ENCODE measurements around the gene CCM2. TPM values are rescaled to one million over a fixed set of nuclear protein-coding genes. Genes with fewer than 3 reads are reported as not detected.

CCM2 gene
- total and polyA plus RNA-seq, 2 of the 8 experiments (the other 6 are each of a cell fraction or from before 2014, with no cell fraction given): 31.6 to 41.2 TPM

DNA sequence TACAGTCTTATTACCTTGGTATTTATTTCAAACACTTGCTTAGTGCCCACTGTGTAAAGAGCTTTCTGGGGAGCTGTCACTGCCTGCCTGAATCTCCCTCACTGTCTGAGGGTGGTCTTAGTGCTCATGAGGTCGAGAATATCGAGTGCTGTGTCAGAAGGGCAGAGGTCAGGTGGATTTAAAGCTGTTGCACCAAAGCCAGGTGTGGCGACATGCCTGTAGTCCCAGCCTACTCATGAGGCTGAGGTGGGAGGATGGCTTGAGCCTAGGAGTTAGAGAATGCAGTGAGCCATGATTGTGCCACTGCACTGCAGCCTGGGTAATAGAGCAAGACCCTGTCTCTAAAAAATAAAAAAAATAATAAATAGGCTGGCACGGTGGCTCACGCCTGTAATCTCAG, 20.9 kb downstream of the CCM2 start:
- H4K5ac ChIP-seq (ENCODE audit: insufficient read length, low read depth, low read length): no peak overlapping the region
- ChIA-PET CTCF (ENCODE audit: partially characterized antibody) (interaction anchor here (0.9 to 2.2 kb wide), 4 partner anchors 11 to 115 kb away, joined by 3 to 10 read pairs (median 4); no protein-coding TSS in a partner anchor), POLR2A (ENCODE audit: partially characterized antibody) (interaction anchor here (0.6 to 1.6 kb wide), 3 partner anchors 35 to 139 kb away, joined by 3 to 4 read pairs (median 4); no protein-coding TSS in a partner anchor)
- TF ChIP-seq SIRT6 (IDR thresholded peaks at IDR 0.05; ENCODE audit: low read length) (no peak), SP1 (IDR thresholded peaks at IDR 0.05; ENCODE audit: low read depth, low read length) (no peak), EGR1 (IDR thresholded peaks at IDR 0.05; ENCODE audit: borderline replicate concordance, low read depth, low read length) (no peak), SP4 (IDR thresholded peaks at IDR 0.05; ENCODE audit: low read length) (no peak), USF2 (IDR thresholded peaks at IDR 0.05; ENCODE audit: low read length) (no peak), YY1 (IDR thresholded peaks at IDR 0.05; ENCODE audit: low read depth, low read length) (no peak), CEBPB (IDR thresholded peaks at IDR 0.05; ENCODE audit: low read depth, low read length) (no peak), BCL11A (IDR thresholded peaks at IDR 0.05; ENCODE audit: low read depth in 2 of 2, low read length in 2 of 2) (no peak), SUZ12 (IDR thresholded peaks at IDR 0.05; ENCODE audit: low read length) (no peak)
- TF ChIP-seq, protein P1, sequence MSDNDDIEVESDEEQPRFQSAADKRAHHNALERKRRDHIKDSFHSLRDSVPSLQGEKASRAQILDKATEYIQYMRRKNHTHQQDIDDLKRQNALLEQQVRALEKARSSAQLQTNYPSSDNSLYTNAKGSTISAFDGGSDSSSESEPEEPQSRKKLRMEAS (IDR thresholded peaks at IDR 0.05): no peak
- H3K18ac ChIP-seq (ENCODE audit: extremely low read depth, low read length): no peak overlapping the region
- no peak overlapping the region for H4K8ac ChIP-seq (ENCODE audit: extremely low read depth, insufficient read depth, low read length)
- no peak overlapping the region for H2BK5ac ChIP-seq (ENCODE audit: low read depth, low read length)
- H4K20me1 ChIP-seq (replicated peaks in 1 of 2; ENCODE audit: control insufficient read depth in 1 of 2, insufficient read depth in 2 of 2, low read length in 2 of 2): peaks cover 3% of the 10 kb centered on the region in 2 experiments
- H3K36me3 ChIP-seq (ENCODE audit: control insufficient read depth in 2 of 4, insufficient read depth in 4 of 4, low read length in 3 of 4): no peaks in the 10 kb centered on the region; a peak in 2 of 8 replicates
- H3K14ac ChIP-seq (ENCODE audit: insufficient read length): no peak overlapping the region
- no peaks in the 10 kb centered on the region for H3K23me2 ChIP-seq (ENCODE audit: low read depth, low read length)
- H3K27me3 ChIP-seq (replicated peaks in 1 of 4; ENCODE audit: control insufficient read depth in 3 of 4, extremely low read depth in 1 of 4, insufficient read depth in 3 of 4, low read length in 3 of 4): no peaks in the 10 kb centered on the region
- no peak overlapping the region for H2BK15ac ChIP-seq (ENCODE audit: low read length)
- H3K9me3 ChIP-seq (ENCODE audit: insufficient read depth in 2 of 2, low read depth in 1 of 2, low read length in 1 of 2): peaks cover 0 to 7% of the 10 kb centered on the region in 2 experiments; a peak in 1 of 4 replicates
- no peak overlapping the region for H3K56ac ChIP-seq (replicated peaks; ENCODE audit: insufficient read length, low read depth, low read length)
- no peaks in the 10 kb centered on the region for H3K4me1 ChIP-seq (replicated peaks in 1 of 4; ENCODE audit: control insufficient read depth in 3 of 4, insufficient read depth in 4 of 4, low read length in 3 of 4)
- H2BK120ac ChIP-seq (replicated peaks; ENCODE audit: low read depth, low read length): no peak overlapping the region
- H3K79me2 ChIP-seq (ENCODE audit: control insufficient read depth in 1 of 2, insufficient read depth in 2 of 2, low read length in 2 of 2): peaks cover 0 to 16% of the 10 kb centered on the region in 2 experiments; a peak in 2 of 4 replicates
- DNase-seq (ENCODE audit: low read depth in 1 of 2, low spot score in 2 of 2): no peak
- no peak for FAIRE-seq
- H3K23ac ChIP-seq (ENCODE audit: insufficient read length): no peak overlapping the region
- no peak overlapping the region for H3K4ac ChIP-seq (replicated peaks; ENCODE audit: insufficient read length, low read depth, low read length)
- no peak overlapping the region for H2AFZ ChIP-seq (ENCODE audit: low read length)
- 93% methylated on average over 5 of the region's 5 CpGs; no CpG with 5 or more reads in 1 of the 2 experiments for WGBS, 2 experiments (ENCODE audit: extremely low coverage in 1 of 2, insufficient coverage in 1 of 2, insufficient read length in 1 of 2, insufficient replicate concordance in 2 of 2, low coverage in 1 of 2, low lambda C conversion rate in 2 of 2, missing lambda C conversion rate in 1 of 2)
- no peak overlapping the region for H3K27ac ChIP-seq (ENCODE audit: low read depth, low read length)
- no peak overlapping the region for H2BK20ac ChIP-seq (ENCODE audit: low read length)
- no peak overlapping the region for H3K4me2 ChIP-seq (ENCODE audit: insufficient read depth in 1 of 2, low read depth in 2 of 2, low read length in 2 of 2)
- H3K9ac ChIP-seq (replicated peaks in 1 of 4; ENCODE audit: extremely low read depth in 1 of 4, low read depth in 3 of 4, low read length in 3 of 4): no peak overlapping the region
- peaks cover 3% of the 10 kb centered on the region for H3K79me1 ChIP-seq (ENCODE audit: low read depth, low read length)
- no peak overlapping the region for H4K91ac ChIP-seq (replicated peaks; ENCODE audit: insufficient read length, low read length)
- no peak overlapping the region for H3K4me3 ChIP-seq (ENCODE audit: extremely low read depth in 1 of 4, insufficient read depth in 2 of 4, low read depth in 3 of 4, low read length in 4 of 4)
- H2AK5ac ChIP-seq (ENCODE audit: low read depth, low read length): no peak overlapping the region
- H2BK12ac ChIP-seq (ENCODE audit: low read depth, low read length): no peak overlapping the region

Measured in H1 (cell line).